Smooth muscle cell (in vitro differentiated cells): ENCODE results near the gene HES4. TPM values are rescaled to one million over a fixed set of nuclear protein-coding genes. Genes with fewer than 3 reads are reported as not detected.

Experiments used
- DNase-seq: peaks from one replicate; lab custom pipeline; 2025; ENCODE audit not compliant: unreplicated experiment; lab: John Stamatoyannopoulos, UW
- H2AFZ ChIP-seq: fragments of 200-600 bp; sonication (generic); 2 replicates; pipeline ENCODE4 v1.6.0; 2016; ENCODE audit warnings: antibody characterized with exemption, low read depth, mild to moderate bottlenecking
- H3F3A ChIP-seq: fragments of 200-600 bp; sonication (generic); 2 replicates; pipeline ENCODE4 v1.6.0; 2017; ENCODE audit warnings: antibody characterized with exemption, low read depth
- H3K27ac ChIP-seq: fragments of 200-600 bp; sonication (generic); 2 replicates; pipeline ENCODE4 v1.5.1; 2016; ENCODE audit warnings: low read depth, mild to moderate bottlenecking
- H3K27me3 ChIP-seq: fragments of 200-600 bp; sonication (generic); 2 replicates; pipeline ENCODE4 v1.6.1; 2016; ENCODE audit warnings: low read depth, mild to moderate bottlenecking
- H3K36me3 ChIP-seq: fragments of 200-600 bp; sonication (generic); 2 replicates; pipeline ENCODE4 v1.5.1; 2016; ENCODE audit warnings: low read depth
- H3K4me1 ChIP-seq: fragments of 200-600 bp; sonication (generic); 2 replicates; pipeline ENCODE4 v1.5.1; 2016; ENCODE audit warnings: low read depth
- H3K4me2 ChIP-seq: fragments of 200-600 bp; sonication (generic); 2 replicates; pipeline ENCODE4 v1.6.0; 2016; ENCODE audit warnings: mild to moderate bottlenecking
- H3K4me3 ChIP-seq: fragments of 200-600 bp; sonication (generic); 2 replicates; pipeline ENCODE4 v1.5.1; 2016; ENCODE audit warnings: mild to moderate bottlenecking
- H3K79me2 ChIP-seq: fragments of 200-600 bp; sonication (generic); 2 replicates; pipeline ENCODE4 v1.6.0; 2016; ENCODE audit warnings: low read depth, mild to moderate bottlenecking
- H3K9ac ChIP-seq: fragments of 200-600 bp; sonication (generic); 2 replicates; pipeline ENCODE4 v1.6.0; 2016; ENCODE audit warnings: low read depth
- H3K9me3 ChIP-seq: fragments of 200-600 bp; sonication (generic); replicated peaks from 2 replicates; pipeline ENCODE4 v1.5.1; 2016; ENCODE audit warnings: low read depth
- H4K20me1 ChIP-seq: fragments of 200-600 bp; sonication (generic); 2 replicates; pipeline ENCODE4 v1.6.0; 2016; ENCODE audit warnings: low read depth
- CTCF ChIP-seq: fragments of 200-600 bp; sonication (generic); IDR thresholded peaks from 2 replicates; pipeline ENCODE4 v1.5.1; 2017; ENCODE audit warnings: borderline replicate concordance, mild to moderate bottlenecking, antibody characterized with exemption; ENCODE audit not compliant: insufficient read depth, poor library complexity, severe bottlenecking
- WGBS: methylation state at CpG from one replicate; pipeline ENCODE4 v1.1.7; 2016; ENCODE audit warnings: low lambda C conversion rate; 5-methylcytosine and 5-hydroxymethylcytosine counted together
- polyA plus RNA-seq: library from polyadenylated mRNA; unstranded; fragments of >200 nt; fragmentation: Nextera tagmentation; extraction: Ambion mirVana; gene quantifications from 2 replicates; pipeline ENCODE4 v1.2.1, GENCODE V29; 2016
- total RNA-seq: library from RNA; depleted of rRNA; stranded (reverse); fragments of >200 nt; gene quantifications from 2 replicates; pipeline ENCODE4 v1.2.3, GENCODE V29; 2014

Gene HES4
- total and polyA plus RNA-seq, 2 experiments from 2014 or later: 57.0 to 72.0 TPM

GRCh38 chr1:975365-975764, 24.5 kb downstream of the HES4 start:
- TF ChIP-seq CTCF: no peak
- no peaks in the 10 kb centered on the region for H3K9me3 ChIP-seq
- 79% methylated on average over 7 of the region's 9 CpGs for WGBS

GRCh38 chr1:974687-975328, 25.1 kb downstream of the HES4 start:
- Histone ChIP-seq H3K4me3 (no peak overlapping the region), H3K4me2 (no peak overlapping the region), H2AFZ (no peak overlapping the region), H4K20me1 (no peaks in the 10 kb centered on the region), H3K36me3 (no peaks in the 10 kb centered on the region), H3K4me1 (no peaks in the 10 kb centered on the region), H3K27ac (no peak overlapping the region), H3K9ac (no peak overlapping the region), H3K27me3 (peaks cover 9% of the 10 kb centered on the region), H3F3A (no peaks in the 10 kb centered on the region), H3K79me2 (no peaks in the 10 kb centered on the region), H3K9me3 (no peaks in the 10 kb centered on the region)
- WGBS: 88% methylated on average over 15 of the region's 17 CpGs
- DNase-seq: no peak
- no peak for TF ChIP-seq CTCF

More at GRCh38 chr1:975365-975764, 24.5 kb downstream of the HES4 start:
- no peak overlapping the region for H3K27ac ChIP-seq
- H3K36me3 ChIP-seq: no peaks in the 10 kb centered on the region
- H3K4me2 ChIP-seq: no peak overlapping the region
- H2AFZ ChIP-seq: no peak overlapping the region
- no peak overlapping the region for H3K4me3 ChIP-seq
- no peaks in the 10 kb centered on the region for H3F3A ChIP-seq
- no peak overlapping the region for H3K9ac ChIP-seq
- no peaks in the 10 kb centered on the region for H4K20me1 ChIP-seq
- no peak for DNase-seq
- no peaks in the 10 kb centered on the region for H3K4me1 ChIP-seq
- no peaks in the 10 kb centered on the region for H3K79me2 ChIP-seq
- H3K27me3 ChIP-seq: peaks cover 5% of the 10 kb centered on the region

- WGBS: 97% methylated on average over 11 of the region's 11 CpGs
- no peak overlapping the region for H3K4me2 ChIP-seq
These were observed 25.6 kb downstream of the HES4 start for GRCh38 chr1:974293-974640.

More at GRCh38 chr1:974293-974640, 25.6 kb downstream of the HES4 start:
- Histone ChIP-seq H3K79me2 (no peaks in the 10 kb centered on the region), H3K4me3 (no peak overlapping the region), H3K27ac (no peak overlapping the region), H3K27me3 (peaks cover 9% of the 10 kb centered on the region), H3K9me3 (no peaks in the 10 kb centered on the region), H3K4me1 (no peaks in the 10 kb centered on the region), H2AFZ (no peak overlapping the region), H3K9ac (no peak overlapping the region), H3F3A (no peaks in the 10 kb centered on the region), H3K36me3 (no peaks in the 10 kb centered on the region), H4K20me1 (no peaks in the 10 kb centered on the region)
- TF ChIP-seq CTCF: no peak
- no peak for DNase-seq
